CD1c-positive myeloid dendritic cell (primary cell): Measurements from ENCODE around the gene SLC52A3.
"Not testable (repeated sequence)": the region's sequence is repeated elsewhere in the genome, so short reads cannot be mapped to it uniquely, and the experiment has no call there.

ENCODE experiments used
- DNase-seq: peaks from one replicate; pipeline ENCODE4 v3.0.0-alpha.2; 2016; ENCODE audit errors: extremely low spot score

Gene SLC52A3

GRCh38 chr20:728256-728944, 39.9 kb downstream of the SLC52A3 start:
- DNase-seq: peak; percentile 64

- DNase-seq: no peak
Measured at GRCh38 chr20:726160-726559, 42.1 kb downstream of the SLC52A3 start.

GRCh38 chr20:725491-725890, 42.8 kb downstream of the SLC52A3 start:
- no peak for DNase-seq

- not testable (repeated sequence) for DNase-seq
Measured at GRCh38 chr20:724797-725196, 43.5 kb downstream of the SLC52A3 start.

DNA sequence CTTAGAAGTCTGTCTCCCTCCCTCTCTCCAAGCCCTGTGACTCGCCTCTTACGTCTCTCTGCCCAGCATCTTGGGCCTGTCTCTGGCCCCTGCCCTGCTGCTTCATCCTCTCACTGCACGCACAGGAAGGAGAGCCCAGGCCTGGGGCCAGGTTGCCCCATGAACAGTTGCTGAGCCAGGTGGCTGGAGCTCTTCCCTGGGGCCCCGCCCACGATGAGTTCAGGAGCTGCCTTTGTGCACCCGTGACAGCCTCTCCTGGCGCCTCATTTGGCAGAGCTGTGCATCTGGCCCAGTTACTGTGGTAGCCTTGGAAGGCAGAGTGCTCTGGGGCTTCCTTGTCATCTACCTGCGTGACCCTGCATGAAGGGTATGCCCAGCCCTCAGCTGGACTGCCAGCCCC, 44.5 kb downstream of the SLC52A3 start:
- no peak for DNase-seq

DNA sequence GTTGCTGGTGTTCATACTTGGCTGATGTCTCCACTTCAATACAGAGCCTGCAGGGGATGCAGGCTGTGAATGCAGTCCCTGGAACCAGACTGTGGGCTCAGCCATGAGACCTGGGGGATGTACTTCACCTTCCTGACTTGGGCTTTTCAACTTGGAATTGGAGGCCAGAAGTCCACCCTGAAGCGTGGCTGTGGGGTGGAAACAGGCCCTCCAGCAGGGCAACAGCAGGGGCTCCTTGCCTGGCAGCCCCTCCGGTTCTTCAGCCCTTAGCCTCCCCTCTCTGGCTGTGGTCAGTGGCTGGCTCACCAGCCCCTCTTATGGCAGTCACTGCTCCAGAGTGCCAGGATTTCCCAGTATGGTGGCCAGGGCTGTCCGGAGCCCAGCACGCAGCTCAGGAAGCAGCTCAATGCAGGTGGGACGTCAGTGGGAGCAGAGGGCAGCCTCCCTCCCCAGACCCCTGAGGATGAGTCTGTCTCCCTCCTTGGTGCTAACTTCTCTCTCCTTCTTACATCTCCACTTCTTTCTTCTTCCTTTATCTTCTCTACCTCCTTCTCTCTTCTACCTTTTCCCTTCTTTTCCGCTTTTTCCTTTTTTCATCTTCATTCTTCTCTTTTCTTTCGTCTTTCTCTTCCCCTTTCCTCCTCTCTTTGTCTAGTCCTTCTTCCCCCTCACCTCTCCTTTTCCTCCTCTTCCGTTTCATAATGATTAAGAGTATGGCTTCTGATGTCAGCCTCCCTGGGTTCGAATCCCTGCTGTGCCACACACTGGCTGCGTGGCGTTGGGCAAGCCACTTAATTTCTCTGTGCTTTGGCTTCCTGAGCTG, 45.3 kb downstream of the SLC52A3 start:
- no peak for DNase-seq

DNA sequence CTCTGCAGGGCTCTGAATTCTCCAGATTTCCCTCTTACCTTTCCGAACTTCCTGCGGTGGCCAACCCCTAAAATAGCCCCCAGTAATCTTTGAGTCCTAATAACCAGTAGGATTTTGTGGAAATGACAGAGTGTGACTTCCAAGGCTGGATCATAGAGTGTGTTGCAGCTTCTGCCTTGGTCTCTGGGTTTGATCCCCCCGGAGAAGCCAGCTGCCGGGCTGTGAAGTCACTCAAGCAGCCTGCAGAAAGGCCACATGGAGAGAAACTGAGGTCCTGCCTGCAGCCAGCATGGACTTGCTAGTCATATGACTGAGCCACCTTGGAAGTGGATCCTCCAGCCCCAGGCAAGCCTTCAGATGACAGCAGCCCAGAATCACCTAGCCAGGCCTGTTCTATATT, 46.4 kb downstream of the SLC52A3 start:
- DNase-seq: no peak

- no peak for DNase-seq
Measured at GRCh38 chr20:719816-720215, 48.5 kb downstream of the SLC52A3 start.

GRCh38 chr20:719068-719467, 49.2 kb downstream of the SLC52A3 start:
- no peak for DNase-seq

DNA sequence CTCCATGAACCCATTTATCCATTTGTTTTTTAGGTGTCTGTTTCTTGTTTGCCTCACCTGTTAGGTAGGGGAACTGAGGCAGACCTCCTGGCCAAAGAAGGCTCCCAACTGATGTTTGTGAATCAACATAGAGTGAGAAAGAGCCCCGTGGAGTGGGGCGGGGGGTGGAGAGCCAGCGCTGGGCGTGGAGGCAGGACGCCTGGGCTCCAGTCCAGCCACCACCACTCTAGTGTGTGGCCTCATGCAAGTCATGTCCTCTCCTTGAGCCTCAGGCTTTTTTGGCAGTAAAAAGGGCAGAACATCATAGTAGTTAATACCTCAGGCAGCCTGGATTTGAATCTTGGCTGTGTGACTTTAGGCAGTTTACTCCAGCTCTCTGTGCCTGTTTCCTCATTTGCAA, 50.5 kb downstream of the SLC52A3 start:
- no peak for DNase-seq

- DNase-seq: no peak
Measured at GRCh38 chr20:717271-717670, 51.0 kb downstream of the SLC52A3 start.

DNA sequence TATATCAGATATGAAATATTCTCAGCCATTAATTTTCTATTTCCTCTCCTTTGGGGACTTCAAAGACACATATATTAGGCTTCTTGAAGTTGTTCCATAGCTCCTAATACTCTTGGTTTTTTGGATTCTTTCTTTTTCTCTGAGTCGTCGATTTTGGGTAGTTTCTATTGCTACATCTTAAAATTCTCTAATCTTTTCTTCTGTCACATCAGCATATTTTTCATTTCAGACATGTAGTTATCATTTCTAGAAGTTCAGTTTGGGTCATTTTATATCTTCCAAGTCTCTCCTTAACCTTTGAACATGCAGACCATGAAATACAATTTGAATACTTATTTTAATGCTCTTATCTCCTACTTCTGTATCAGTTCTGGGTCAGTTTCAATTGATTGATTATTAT, 53.8 kb downstream of the SLC52A3 start:
- DNase-seq: no peak

- no peak for DNase-seq
Measured at GRCh38 chr20:711576-711975, 56.7 kb downstream of the SLC52A3 start.

GRCh38 chr20:710780-711450, 57.4 kb downstream of the SLC52A3 start:
- DNase-seq: no peak
